A549 (cell line): ENCODE measurements around the gene MMP1.

Experiments used
- CHD2 ChIP-seq: fragments of 150-350 bp; IDR thresholded peaks from 2 replicates; pipeline ENCODE4 v1.6.1; 2014; ENCODE audit warnings: low read length; ENCODE audit not compliant: partially characterized antibody
- CHD4 ChIP-seq: fragments of 200-600 bp; sonication (generic); IDR thresholded peaks from 2 replicates; pipeline ENCODE4 v1.6.1; 2016; ENCODE audit warnings: antibody characterized with exemption, mild to moderate bottlenecking, borderline replicate concordance
- CTCF ChIP-seq: fragments of >200 bp; sonication (Bioruptor Twin); formaldehyde crosslinking; IDR thresholded peaks from 3 replicates; pipeline ENCODE4 v1.5.1; 2016
- HEYL ChIP-seq: fragments of 250-450 bp; sonication (Bioruptor Pico); IDR thresholded peaks from 2 replicates; pipeline ENCODE4 v1.8.0; 2021; ENCODE audit warnings: mild to moderate bottlenecking, moderate library complexity
- JUN ChIP-seq, 2 experiments: fragments of >200 bp; sonication (Bioruptor Twin); formaldehyde crosslinking; IDR thresholded peaks; 2 replicates in 1 of 2; 3 replicates in 1 of 2; pipeline ENCODE4 v1.6.1; 2016 to 2017
- JUNB ChIP-seq: fragments of >200 bp; sonication (Bioruptor Twin); formaldehyde crosslinking; IDR thresholded peaks from 2 replicates; pipeline ENCODE4 v1.6.1; 2016
- KDM1A ChIP-seq: fragments of 200-600 bp; sonication (generic); IDR thresholded peaks from 2 replicates; pipeline ENCODE4 v1.6.1; 2016; ENCODE audit warnings: low read depth, mild to moderate bottlenecking
- KDM5A ChIP-seq: fragments of 200-600 bp; sonication (generic); IDR thresholded peaks from 2 replicates; pipeline ENCODE4 v1.6.1; 2016; ENCODE audit warnings: antibody characterized with exemption, mild to moderate bottlenecking
- MAX ChIP-seq: IDR thresholded peaks from 2 replicates; pipeline ENCODE4 v1.6.1; 2012
- MAZ ChIP-seq: fragments of 150-350 bp; IDR thresholded peaks from 2 replicates; pipeline ENCODE4 v1.6.1; 2014; ENCODE audit warnings: antibody characterized with exemption, low read depth, low read length, borderline replicate concordance
- NFE2L2 ChIP-seq: fragments of 150-350 bp; conservative IDR thresholded peaks from 2 replicates; pipeline ENCODE4 v1.6.1; 2014; ENCODE audit warnings: low read length
- POLR2A ChIP-seq: IDR thresholded peaks from 2 replicates; pipeline ENCODE4 v1.6.1; 2012; ENCODE audit warnings: mild to moderate bottlenecking, low read length
- RARB ChIP-seq: fragments of 250-450 bp; sonication (Bioruptor Pico); IDR thresholded peaks from 2 replicates; pipeline ENCODE4 v1.8.0; 2021; ENCODE audit warnings: mild to moderate bottlenecking, moderate library complexity
- RNF2 ChIP-seq: fragments of 200-600 bp; sonication (generic); IDR thresholded peaks from 2 replicates; pipeline ENCODE4 v1.6.1; 2016; ENCODE audit warnings: low read depth, mild to moderate bottlenecking, antibody characterized with exemption, moderate library complexity, borderline replicate concordance

GRCh38 chr11:102751673-102752072 is 46.3 kb downstream of the MMP1 start:
- TF ChIP-seq CHD4: no peak
- TF ChIP-seq CTCF: no peak
- TF ChIP-seq HEYL: no peak
- no peak for TF ChIP-seq KDM5A
- no peak for TF ChIP-seq POLR2A
- no peak for TF ChIP-seq RNF2
- TF ChIP-seq JUNB: no peak
- TF ChIP-seq CHD2: no peak
- no peak for TF ChIP-seq MAX
- TF ChIP-seq JUN (IDR thresholded peaks at IDR 0.05): no peak
- TF ChIP-seq RARB (CRISPR knock-in tag): no peak
- no peak for TF ChIP-seq KDM1A
- TF ChIP-seq MAZ: no peak
- TF ChIP-seq NFE2L2: no peak
